Epithelial cell of esophagus (primary cell): ENCODE data around the gene LHFPL3.

Experiments
- DNase-seq: peaks from one replicate; pipeline ENCODE4 v3.0.0; 2010; ENCODE audit warnings: low read depth
- H3K4me3 ChIP-seq: 2 replicates; pipeline ENCODE4 v1.5.1; 2011; ENCODE audit warnings: mild to moderate bottlenecking, low read length, control low read depth
- CTCF ChIP-seq: IDR thresholded peaks from 2 replicates; pipeline ENCODE4 v1.5.1; 2011; ENCODE audit warnings: low read depth, mild to moderate bottlenecking, low read length, control low read depth, inconsistent platforms; ENCODE audit not compliant: insufficient read depth; ENCODE audit errors: missing control alignments

LHFPL3 gene

GRCh38 chr7:104366390-104366789 lies 38.0 kb downstream of the LHFPL3 start:
- H3K4me3 ChIP-seq, result no peak overlapping the region
- no peak for DNase-seq
- no peak for TF ChIP-seq CTCF

- H3K4me3 ChIP-seq, result no peak overlapping the region
- no peak for DNase-seq
- no peak for TF ChIP-seq CTCF
Measured at GRCh38 chr7:104367926-104368325, 39.5 kb downstream of the LHFPL3 start.

GRCh38 chr7:104371216-104371979 lies 43.0 kb downstream of the LHFPL3 start:
- no peak for TF ChIP-seq CTCF
- DNase-seq, result no peak

GRCh38 chr7:104371980-104372357 lies 43.6 kb downstream of the LHFPL3 start:
- DNase-seq, result no peak
- TF ChIP-seq CTCF, result no peak
- H3K4me3 ChIP-seq, result no peak overlapping the region

More at GRCh38 chr7:104371216-104371979, 43.0 kb downstream of the LHFPL3 start:
- no peak overlapping the region for H3K4me3 ChIP-seq

- no peak for TF ChIP-seq CTCF
- H3K4me3 ChIP-seq, result no peak overlapping the region
- no peak for DNase-seq
Measured at GRCh38 chr7:104382616-104383015, 54.2 kb downstream of the LHFPL3 start.

- DNase-seq, result no peak
- no peak for TF ChIP-seq CTCF
- H3K4me3 ChIP-seq, result no peak overlapping the region
Measured at GRCh38 chr7:104386943-104387342, 58.5 kb downstream of the LHFPL3 start.

- TF ChIP-seq CTCF, result no peak
Measured at GRCh38 chr7:104388222-104388621, 59.8 kb downstream of the LHFPL3 start.

More at GRCh38 chr7:104388222-104388621, 59.8 kb downstream of the LHFPL3 start:
- no peak for DNase-seq
- no peak overlapping the region for H3K4me3 ChIP-seq
